Measurements from ENCODE around the gene LRMDA. TPM values are rescaled to one million over a fixed set of nuclear protein-coding genes. Genes with fewer than 3 reads are reported as not detected.
A peak's percentile ranks its signal among the peaks of the same experiment; 100 is the strongest.

Gene LRMDA
- total RNA-seq, 2 experiments from 2014 or later = not detected

GRCh38 chr10:76298329-76298728 is 866.9 kb downstream of the LRMDA start:
- CTCF ChIA-PET = no interaction called here
- DNase-seq = no peak
- Mint-ChIP-seq H3K27ac (no peak overlapping the region), H3K4me3 (no peak overlapping the region), H3K4me1 (ENCODE audit: low read depth) (no peaks in the 10 kb centered on the region), H3K9me3 (no peaks in the 10 kb centered on the region), H3K27me3 (ENCODE audit: low read depth) (no peaks in the 10 kb centered on the region), H3K36me3 (ENCODE audit: low read depth) (no peaks in the 10 kb centered on the region)
- intact Hi-C loops (cut with micrococcal nuclease) = no loop called here

- Mint-ChIP-seq H3K4me3 (no peak overlapping the region), H3K27me3 (ENCODE audit: low read depth) (no peaks in the 10 kb centered on the region), H3K4me1 (ENCODE audit: low read depth) (no peaks in the 10 kb centered on the region), H3K36me3 (ENCODE audit: low read depth) (no peaks in the 10 kb centered on the region), H3K9me3 (no peaks in the 10 kb centered on the region), H3K27ac (no peak overlapping the region)
- no peak for DNase-seq
- CTCF ChIA-PET = interaction anchor here (0.6 kb wide), 1 partner anchor 36 kb away, joined by 3 read pairs; no protein-coding TSS in a partner anchor
- intact Hi-C loops (cut with micrococcal nuclease) = no loop called here
Observed at GRCh38 chr10:76299501-76299900, 868.1 kb downstream of the LRMDA start.

- Mint-ChIP-seq H3K9me3 (no peaks in the 10 kb centered on the region), H3K36me3 (ENCODE audit: low read depth) (no peaks in the 10 kb centered on the region), H3K4me1 (ENCODE audit: low read depth) (no peaks in the 10 kb centered on the region), H3K4me3 (no peak overlapping the region), H3K27ac (no peak overlapping the region), H3K27me3 (ENCODE audit: low read depth) (no peaks in the 10 kb centered on the region)
- no peak for DNase-seq
- CTCF ChIA-PET = no interaction called here
- intact Hi-C loops (cut with micrococcal nuclease) = no loop called here
Observed at GRCh38 chr10:76301211-76301610, 869.8 kb downstream of the LRMDA start.

- Mint-ChIP-seq H3K4me3 (no peak overlapping the region), H3K4me1 (ENCODE audit: low read depth) (no peaks in the 10 kb centered on the region), H3K9me3 (no peaks in the 10 kb centered on the region), H3K27ac (no peak overlapping the region), H3K27me3 (ENCODE audit: low read depth) (peaks cover 1% of the 10 kb centered on the region), H3K36me3 (ENCODE audit: low read depth) (no peaks in the 10 kb centered on the region)
- intact Hi-C loops (cut with micrococcal nuclease) = loop anchor here (2.0 kb wide), 1 partner anchor 901 kb away; the partner anchor contains the start of gene ZNF503
- CTCF ChIA-PET = no interaction called here
- no peak for DNase-seq
Observed at GRCh38 chr10:76301950-76302349, 870.5 kb downstream of the LRMDA start.

GRCh38 chr10:76302481-76302880 is 871.1 kb downstream of the LRMDA start:
- no peak for DNase-seq
- Mint-ChIP-seq H3K4me3 (no peak overlapping the region), H3K4me1 (ENCODE audit: low read depth) (no peaks in the 10 kb centered on the region), H3K36me3 (ENCODE audit: low read depth) (no peaks in the 10 kb centered on the region), H3K9me3 (no peaks in the 10 kb centered on the region), H3K27me3 (ENCODE audit: low read depth) (peaks cover 2% of the 10 kb centered on the region), H3K27ac (no peak overlapping the region)
- intact Hi-C loops (cut with micrococcal nuclease) = loop anchor here (2.0 kb wide), 1 partner anchor 902 kb away; the partner anchor contains the start of gene ZNF503
- CTCF ChIA-PET = interaction anchor here (0.6 kb wide), 2 partner anchors 64 to 244 kb away, joined by 4 to 6 read pairs; no protein-coding TSS in a partner anchor

GRCh38 chr10:76302961-76303630 is 871.7 kb downstream of the LRMDA start:
- CTCF ChIA-PET = interaction anchor here (0.6 to 1.4 kb wide), 4 partner anchors 8 to 266 kb away, joined by 3 to 6 read pairs (median 4); no protein-coding TSS in a partner anchor
- Mint-ChIP-seq H3K27ac (no peak overlapping the region), H3K4me3 (no peak overlapping the region), H3K27me3 (ENCODE audit: low read depth) (peaks cover 2% of the 10 kb centered on the region), H3K9me3 (no peaks in the 10 kb centered on the region), H3K4me1 (ENCODE audit: low read depth) (no peaks in the 10 kb centered on the region), H3K36me3 (ENCODE audit: low read depth) (no peaks in the 10 kb centered on the region)
- intact Hi-C loops (cut with micrococcal nuclease) = loop anchor here (2.0 kb wide), 1 partner anchor 902 kb away; the partner anchor contains the start of gene ZNF503
- DNase-seq = no peak

- CTCF ChIA-PET = interaction anchor here (1.1 to 1.4 kb wide), 2 partner anchors 9 to 267 kb away, joined by 3 read pairs; no protein-coding TSS in a partner anchor
- intact Hi-C loops (cut with micrococcal nuclease) = loop anchor here (2.0 kb wide), 1 partner anchor 903 kb away; the partner anchor contains the start of gene ZNF503
- Mint-ChIP-seq H3K27me3 (ENCODE audit: low read depth) (peaks cover 4% of the 10 kb centered on the region), H3K4me3 (no peak overlapping the region), H3K4me1 (ENCODE audit: low read depth) (no peaks in the 10 kb centered on the region), H3K27ac (no peak overlapping the region), H3K36me3 (ENCODE audit: low read depth) (no peaks in the 10 kb centered on the region), H3K9me3 (no peaks in the 10 kb centered on the region)
- peak; percentile 42 for DNase-seq
Observed at GRCh38 chr10:76303682-76304316, 872.4 kb downstream of the LRMDA start.

GRCh38 chr10:76305930-76306615 is 874.6 kb downstream of the LRMDA start:
- no peaks in the 10 kb centered on the region for H3K4me1 Mint-ChIP-seq (ENCODE audit: low read depth)
- CTCF ChIA-PET = no interaction called here
- H3K36me3 Mint-ChIP-seq (ENCODE audit: low read depth) = no peaks in the 10 kb centered on the region
- DNase-seq = no peak
- no peak overlapping the region for H3K4me3 Mint-ChIP-seq
- H3K27me3 Mint-ChIP-seq (ENCODE audit: low read depth) = peaks cover 4% of the 10 kb centered on the region
- intact Hi-C loops (cut with micrococcal nuclease) = no loop called here
- H3K27ac Mint-ChIP-seq = no peak overlapping the region
- H3K9me3 Mint-ChIP-seq = peaks cover 2% of the 10 kb centered on the region

GRCh38 chr10:76306856-76307255 is 875.4 kb downstream of the LRMDA start:
- DNase-seq = no peak
- intact Hi-C loops (cut with micrococcal nuclease) = no loop called here
- CTCF ChIA-PET = no interaction called here
- Mint-ChIP-seq H3K36me3 (ENCODE audit: low read depth) (no peaks in the 10 kb centered on the region), H3K4me3 (no peak overlapping the region), H3K4me1 (ENCODE audit: low read depth) (no peaks in the 10 kb centered on the region), H3K9me3 (peaks cover 2% of the 10 kb centered on the region), H3K27me3 (ENCODE audit: low read depth) (peaks cover 4% of the 10 kb centered on the region), H3K27ac (no peak overlapping the region)

GRCh38 chr10:76309070-76309469 is 877.6 kb downstream of the LRMDA start:
- Mint-ChIP-seq H3K9me3 (peaks cover 2% of the 10 kb centered on the region), H3K36me3 (ENCODE audit: low read depth) (no peaks in the 10 kb centered on the region), H3K27ac (no peak overlapping the region), H3K27me3 (ENCODE audit: low read depth) (peaks cover 4% of the 10 kb centered on the region), H3K4me3 (no peak overlapping the region), H3K4me1 (ENCODE audit: low read depth) (no peaks in the 10 kb centered on the region)
- intact Hi-C loops (cut with micrococcal nuclease) = no loop called here
- no peak for DNase-seq
- CTCF ChIA-PET = no interaction called here

- Mint-ChIP-seq H3K4me3 (no peak overlapping the region), H3K27me3 (ENCODE audit: low read depth) (peaks cover 4% of the 10 kb centered on the region), H3K9me3 (peaks cover 2% of the 10 kb centered on the region), H3K4me1 (ENCODE audit: low read depth) (no peaks in the 10 kb centered on the region), H3K27ac (no peak overlapping the region), H3K36me3 (ENCODE audit: low read depth) (no peaks in the 10 kb centered on the region)
- CTCF ChIA-PET = interaction anchor here (0.7 kb wide), 1 partner anchor 1662 kb away, joined by 4 read pairs; no protein-coding TSS in a partner anchor
- intact Hi-C loops (cut with micrococcal nuclease) = loop anchor here (2.0 kb wide), 1 partner anchor 913 kb away; no protein-coding TSS in a partner anchor
- DNase-seq = no peak
Observed at GRCh38 chr10:76309741-76310587, 878.5 kb downstream of the LRMDA start.

Measured in activated naive CD4-positive, alpha-beta T cell treated with anti-CD3 and anti-CD28 coated beads for 36 hours (primary cell).